22Rv1 (cell line): ENCODE results near the gene SIX5.
"Not testable (repeated sequence)": the region's sequence is repeated elsewhere in the genome, so short reads cannot be mapped to it uniquely, and the experiment has no call there.

Experiments used
- ZFX ChIP-seq: fragments of 450-650 bp; IDR thresholded peaks from 2 replicates; pipeline ENCODE4 v1.6.1; 2017; ENCODE audit warnings: antibody characterized with exemption, borderline replicate concordance
- TF ChIP-seq, protein P1 (sequence below): fragments of 450-650 bp; IDR thresholded peaks from 2 replicates; pipeline ENCODE4 v1.5.1; 2017; ENCODE audit warnings: mild to moderate bottlenecking

DNA sequence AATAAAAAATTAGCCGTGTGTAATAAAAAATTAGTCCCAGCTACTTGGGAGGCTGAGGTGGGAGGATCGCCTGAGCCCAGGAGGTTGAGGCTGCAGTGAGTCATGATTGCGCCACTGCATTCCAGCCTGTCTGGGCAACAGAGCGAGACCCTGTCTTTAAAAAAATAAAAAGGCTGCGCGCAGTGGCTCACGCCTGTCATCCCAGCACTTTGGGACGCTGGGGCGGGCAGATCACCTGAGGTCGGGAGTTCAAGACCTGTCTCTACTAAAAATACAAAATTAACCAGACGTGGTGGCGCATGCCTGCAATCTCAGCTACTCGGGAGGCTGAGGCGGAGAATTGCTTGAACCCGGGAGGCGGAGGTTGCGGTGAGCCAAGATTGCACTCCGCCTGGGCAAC lies 40.4 kb downstream of the SIX5 start:
- TF ChIP-seq, protein P1, sequence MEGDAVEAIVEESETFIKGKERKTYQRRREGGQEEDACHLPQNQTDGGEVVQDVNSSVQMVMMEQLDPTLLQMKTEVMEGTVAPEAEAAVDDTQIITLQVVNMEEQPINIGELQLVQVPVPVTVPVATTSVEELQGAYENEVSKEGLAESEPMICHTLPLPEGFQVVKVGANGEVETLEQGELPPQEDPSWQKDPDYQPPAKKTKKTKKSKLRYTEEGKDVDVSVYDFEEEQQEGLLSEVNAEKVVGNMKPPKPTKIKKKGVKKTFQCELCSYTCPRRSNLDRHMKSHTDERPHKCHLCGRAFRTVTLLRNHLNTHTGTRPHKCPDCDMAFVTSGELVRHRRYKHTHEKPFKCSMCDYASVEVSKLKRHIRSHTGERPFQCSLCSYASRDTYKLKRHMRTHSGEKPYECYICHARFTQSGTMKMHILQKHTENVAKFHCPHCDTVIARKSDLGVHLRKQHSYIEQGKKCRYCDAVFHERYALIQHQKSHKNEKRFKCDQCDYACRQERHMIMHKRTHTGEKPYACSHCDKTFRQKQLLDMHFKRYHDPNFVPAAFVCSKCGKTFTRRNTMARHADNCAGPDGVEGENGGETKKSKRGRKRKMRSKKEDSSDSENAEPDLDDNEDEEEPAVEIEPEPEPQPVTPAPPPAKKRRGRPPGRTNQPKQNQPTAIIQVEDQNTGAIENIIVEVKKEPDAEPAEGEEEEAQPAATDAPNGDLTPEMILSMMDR = not testable (repeated sequence)
- TF ChIP-seq ZFX = not testable (repeated sequence)
